Kidney (tissue), 14 donors: ENCODE results near the gene NPAS3. TPM values are rescaled to one million over a fixed set of nuclear protein-coding genes. Genes with fewer than 3 reads are reported as not detected.

Experiments used
- DNase-seq, 5 donors: peaks; one replicate each; pipeline ENCODE4 v3.0.0-alpha.2; 2013 to 2020
- FAIRE-seq: peaks from 2 replicates; lab custom pipeline; 2012; peaks lifted over from hg19 to GRCh38; lab: Jason Lieb, UNC
- H3K27ac ChIP-seq, 2 donors: one replicate each; pipeline ENCODE4 v1.7.0; 2013; ENCODE audit warnings: low read depth in 2 of 2, low read length in 2 of 2, inconsistent platforms in 1 of 2
- H3K27me3 ChIP-seq: one replicate; pipeline ENCODE4 v1.7.1; 2013; ENCODE audit warnings: low read length, inconsistent platforms; ENCODE audit not compliant: control insufficient read depth, insufficient read depth
- H3K36me3 ChIP-seq, 3 donors: one replicate each; pipeline versions ENCODE4 v1.7.0 to v1.7.1; 2013; ENCODE audit warnings: low read length in 3 of 3, control low read depth in 1 of 3, inconsistent platforms in 1 of 3; ENCODE audit not compliant: insufficient read depth in 3 of 3, control insufficient read depth in 2 of 3
- H3K4me1 ChIP-seq, 3 donors: one replicate each; pipeline versions ENCODE4 v1.7.0 to v1.7.1; 2013; ENCODE audit warnings: low read length in 3 of 3, inconsistent platforms in 1 of 3, low read depth in 1 of 3; ENCODE audit not compliant: control insufficient read depth in 2 of 3, insufficient read depth in 2 of 3
- H3K4me3 ChIP-seq, 3 donors: one replicate each; pipeline versions ENCODE4 v1.7.0 to v1.8.1; 2013; ENCODE audit warnings: low read length in 3 of 3, control low read depth in 1 of 3, inconsistent platforms in 1 of 3
- H3K9ac ChIP-seq, 3 donors: one replicate each; pipeline versions ENCODE4 v1.7.0 to v1.7.1; 2013; ENCODE audit warnings: low read length in 3 of 3, control low read depth in 1 of 3, inconsistent platforms in 1 of 3
- H3K9me3 ChIP-seq, 3 donors: one replicate each; pipeline versions ENCODE4 v1.7.0 to v1.7.1; 2013; ENCODE audit warnings: low read length in 3 of 3, control low read depth in 1 of 3, inconsistent platforms in 1 of 3; ENCODE audit not compliant: control insufficient read depth in 2 of 3, insufficient read depth in 1 of 3
- intact Hi-C: fragments of 100-400 bp; cut with DNase I; formaldehyde crosslinking; loops from one replicate; pipeline ENCODE4 v1.11.1; 2022
- polyA plus RNA-seq: library from polyadenylated mRNA; stranded (reverse); fragments of 350-450 nt; fragmentation: Illumina TruSeq; extraction: RNeasy Lipid Tissue Mini Kit (QIAGEN cat#74804); gene quantifications from one replicate; pipeline ENCODE4 v1.2.3, GENCODE V29; 2014; ENCODE audit warnings: low read depth, low replicate concordance; ENCODE audit not compliant: insufficient read depth
- total RNA-seq: library from RNA; stranded (reverse); fragmentation: NEBNext Ultra II Directional; extraction: Animal tissue kit (Norgen Biotek cat#: 25700); gene quantifications from one replicate; pipeline ENCODE4 v1.2.1, GENCODE V29; 2021
- TF ChIP-seq, protein P1 (sequence below): IDR thresholded peaks from 3 replicates; pipeline ENCODE4 v1.5.1; 2012; ENCODE audit warnings: mild to moderate bottlenecking, moderate library complexity, borderline replicate concordance; ENCODE audit not compliant: insufficient read depth; ENCODE audit errors: extremely low read depth
- donor health status: control.
- donor health status: control.
- donor health status: control.
- donor health status: control.
- donor health status: control.
- donor health status: DM: yes; HTN: yes; CAD: no.
- donor health status: Normal renal cell carcinoma (clear cell type).

NPAS3 gene
- total and polyA plus RNA-seq, 2 donors from 2014 or later: 0.82 to 5.0 TPM

GRCh38 chr14:33609582-33609981 is 670.9 kb downstream of the NPAS3 start:
- no peaks in the 10 kb centered on the region for H3K36me3 ChIP-seq
- TF ChIP-seq, protein P1, sequence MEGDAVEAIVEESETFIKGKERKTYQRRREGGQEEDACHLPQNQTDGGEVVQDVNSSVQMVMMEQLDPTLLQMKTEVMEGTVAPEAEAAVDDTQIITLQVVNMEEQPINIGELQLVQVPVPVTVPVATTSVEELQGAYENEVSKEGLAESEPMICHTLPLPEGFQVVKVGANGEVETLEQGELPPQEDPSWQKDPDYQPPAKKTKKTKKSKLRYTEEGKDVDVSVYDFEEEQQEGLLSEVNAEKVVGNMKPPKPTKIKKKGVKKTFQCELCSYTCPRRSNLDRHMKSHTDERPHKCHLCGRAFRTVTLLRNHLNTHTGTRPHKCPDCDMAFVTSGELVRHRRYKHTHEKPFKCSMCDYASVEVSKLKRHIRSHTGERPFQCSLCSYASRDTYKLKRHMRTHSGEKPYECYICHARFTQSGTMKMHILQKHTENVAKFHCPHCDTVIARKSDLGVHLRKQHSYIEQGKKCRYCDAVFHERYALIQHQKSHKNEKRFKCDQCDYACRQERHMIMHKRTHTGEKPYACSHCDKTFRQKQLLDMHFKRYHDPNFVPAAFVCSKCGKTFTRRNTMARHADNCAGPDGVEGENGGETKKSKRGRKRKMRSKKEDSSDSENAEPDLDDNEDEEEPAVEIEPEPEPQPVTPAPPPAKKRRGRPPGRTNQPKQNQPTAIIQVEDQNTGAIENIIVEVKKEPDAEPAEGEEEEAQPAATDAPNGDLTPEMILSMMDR: no peak
- no peak overlapping the region for H3K27ac ChIP-seq
- intact Hi-C loops: no loop called here
- H3K4me3 ChIP-seq: no peak overlapping the region
- H3K27me3 ChIP-seq: no peaks in the 10 kb centered on the region
- H3K9ac ChIP-seq: no peak overlapping the region
- DNase-seq (no peak), FAIRE-seq (no peak)
- H3K9me3 ChIP-seq: no peaks in the 10 kb centered on the region
- H3K4me1 ChIP-seq: no peaks in the 10 kb centered on the region

DNA sequence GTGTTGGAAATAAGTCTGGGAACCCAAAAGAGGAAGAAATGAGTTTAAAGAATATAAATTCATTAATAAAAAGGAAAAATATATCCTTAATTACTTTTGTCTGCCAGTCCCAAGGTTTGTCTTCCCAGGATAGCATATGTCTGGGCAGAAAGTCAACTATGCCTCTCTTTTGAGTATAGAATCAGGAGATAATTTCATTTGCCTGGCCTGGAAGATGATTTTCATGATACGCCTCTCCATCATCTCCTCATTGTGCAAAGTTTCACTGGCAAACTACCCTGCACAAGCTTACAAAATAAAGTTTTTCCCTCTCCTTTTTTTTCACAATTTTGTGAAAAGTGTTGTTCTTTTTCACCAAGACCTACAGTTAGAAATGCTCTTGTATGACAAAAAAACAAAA is 671.4 kb downstream of the NPAS3 start:
- no peak overlapping the region for H3K9ac ChIP-seq
- H3K36me3 ChIP-seq: no peaks in the 10 kb centered on the region
- intact Hi-C loops: no loop called here
- no peaks in the 10 kb centered on the region for H3K9me3 ChIP-seq
- H3K4me1 ChIP-seq: no peaks in the 10 kb centered on the region
- TF ChIP-seq, protein P1: no peak
- no peaks in the 10 kb centered on the region for H3K27me3 ChIP-seq
- no peak overlapping the region for H3K4me3 ChIP-seq
- DNase-seq: no peak
- no peak for FAIRE-seq
- no peak overlapping the region for H3K27ac ChIP-seq

DNA sequence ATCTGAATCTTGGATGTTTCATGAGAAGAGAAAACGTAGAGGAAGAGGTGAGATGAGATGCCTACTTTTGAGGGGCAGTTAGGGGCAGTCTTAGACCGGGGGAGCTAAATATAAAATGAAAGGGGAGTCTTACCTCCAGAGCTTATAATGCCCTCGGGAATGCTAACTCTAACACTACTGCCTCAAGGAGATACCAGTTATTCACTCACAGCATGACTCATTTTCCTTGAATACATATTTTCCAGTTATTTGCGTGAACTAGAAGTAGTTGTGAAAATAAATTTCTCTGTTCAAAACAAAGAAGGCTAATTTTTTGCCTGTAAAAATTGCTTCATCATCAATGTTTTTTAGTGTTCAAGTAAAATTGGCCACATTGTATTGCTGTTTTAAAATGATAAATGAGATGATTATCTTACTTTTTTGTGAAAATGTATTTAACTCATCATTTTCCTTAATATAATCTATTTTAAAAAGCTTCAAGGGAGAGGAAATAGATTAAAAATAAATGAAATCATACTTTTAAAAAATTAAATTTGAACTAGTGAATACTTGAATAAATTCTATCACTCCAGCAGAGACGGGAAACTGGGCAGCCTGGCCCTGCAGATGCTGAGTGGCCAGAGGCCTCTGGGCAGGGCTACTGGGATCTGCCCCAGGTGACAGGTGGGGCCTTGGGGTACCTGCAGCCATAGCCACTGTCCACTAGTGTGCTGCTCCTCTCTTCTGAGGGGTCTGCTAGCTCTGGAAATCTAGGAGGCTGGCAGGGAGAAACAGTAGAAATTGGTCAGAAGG is 672.9 kb downstream of the NPAS3 start:
- DNase-seq: no peak
- H3K4me1 ChIP-seq: no peaks in the 10 kb centered on the region
- TF ChIP-seq, protein P1: no peak
- intact Hi-C loops: no loop called here
- no peak overlapping the region for H3K27ac ChIP-seq
- no peaks in the 10 kb centered on the region for H3K27me3 ChIP-seq
- H3K9me3 ChIP-seq: no peaks in the 10 kb centered on the region
- no peak overlapping the region for H3K9ac ChIP-seq
- no peaks in the 10 kb centered on the region for H3K36me3 ChIP-seq
- no peak for FAIRE-seq
- H3K4me3 ChIP-seq: no peak overlapping the region
